HG03469 (cell line): ENCODE measurements around the gene RPS6KB2.

Experiments used
- ATAC-seq: cut with Tn5 transposase; IDR thresholded peaks from one replicate; pipeline ENCODE4 v1.9.1; 2021; ENCODE audit warnings: mild to moderate bottlenecking, moderate library complexity, moderate number of reproducible peaks; ENCODE audit not compliant: unreplicated experiment

The RPS6KB2 gene

GRCh38 chr11:67428052-67429001 is at the start of gene RPS6KB2:
Gene RPS6KB2 (plus strand): TSS chr11:67428494. CDS start chr11:67428546, 52 bp downstream.
- ATAC-seq, result peak; percentile 74

- ATAC-seq, result no peak
These were observed 49.8 kb upstream of the RPS6KB2 start for GRCh38 chr11:67378544-67378943.

GRCh38 chr11:67379061-67380058 is 48.9 kb upstream of the RPS6KB2 start:
- ATAC-seq, result no peak

GRCh38 chr11:67381244-67381972 is 46.9 kb upstream of the RPS6KB2 start:
- no peak for ATAC-seq

GRCh38 chr11:67382276-67383136 is 45.8 kb upstream of the RPS6KB2 start:
- ATAC-seq, result no peak

GRCh38 chr11:67384851-67385366 is 43.4 kb upstream of the RPS6KB2 start:
- no peak for ATAC-seq

GRCh38 chr11:67387069-67387468 is 41.2 kb upstream of the RPS6KB2 start:
- ATAC-seq, result no peak

- no peak for ATAC-seq
These were observed 40.8 kb upstream of the RPS6KB2 start for GRCh38 chr11:67387518-67387917.

- ATAC-seq, result no peak
These were observed 38.8 kb upstream of the RPS6KB2 start for GRCh38 chr11:67389477-67389876.

GRCh38 chr11:67390947-67391303 is 37.4 kb upstream of the RPS6KB2 start:
- no peak for ATAC-seq

GRCh38 chr11:67391304-67392182 is 36.8 kb upstream of the RPS6KB2 start, which contains the start of gene RAD9A:
Gene RAD9A (plus strand): TSS chr11:67391986. CDS start chr11:67392045, 59 bp downstream.
- ATAC-seq, result no peak

- ATAC-seq, result no peak
These were observed 36.0 kb upstream of the RPS6KB2 start for GRCh38 chr11:67392183-67392715.

GRCh38 chr11:67393437-67393836 is 34.9 kb upstream of the RPS6KB2 start:
- no peak for ATAC-seq

GRCh38 chr11:67393990-67394389 is 34.3 kb upstream of the RPS6KB2 start:
- no peak for ATAC-seq

- no peak for ATAC-seq
These were observed 32.6 kb upstream of the RPS6KB2 start for GRCh38 chr11:67395555-67396258.

- no peak for ATAC-seq
These were observed 32.1 kb upstream of the RPS6KB2 start for GRCh38 chr11:67396259-67396581.

- no peak for ATAC-seq
These were observed 31.5 kb upstream of the RPS6KB2 start for GRCh38 chr11:67396587-67397389.
